Gastroesophageal sphincter (tissue), 3 donors: Measurements from ENCODE around the gene DAPK2.

Source experiments
- EP300 ChIP-seq: sonication (generic); formaldehyde crosslinking; IDR thresholded peaks from one replicate; pipeline ENCODE4 v1.6.1; 2017; ENCODE audit warnings: antibody characterized with exemption, mild to moderate bottlenecking
- POLR2A ChIP-seq, 2 donors: fragments of 450-650 bp; IDR thresholded peaks; one replicate each; pipeline ENCODE4 v1.6.1; 2017; ENCODE audit warnings: antibody characterized with exemption in 2 of 2, mild to moderate bottlenecking in 2 of 2, moderate library complexity in 1 of 2
- TF ChIP-seq, protein P1 (sequence below), 4 experiments: fragments of 200-600 bp in 2 of 4; fragments of 450-650 bp in 2 of 4; sonication (generic) in 1 of 4; IDR thresholded peaks; one replicate each; pipeline ENCODE4 v1.5.1; 2017 to 2019; ENCODE audit warnings: antibody characterized with exemption in 4 of 4, mild to moderate bottlenecking in 2 of 4, moderate library complexity in 2 of 4

- TF ChIP-seq, protein P1, sequence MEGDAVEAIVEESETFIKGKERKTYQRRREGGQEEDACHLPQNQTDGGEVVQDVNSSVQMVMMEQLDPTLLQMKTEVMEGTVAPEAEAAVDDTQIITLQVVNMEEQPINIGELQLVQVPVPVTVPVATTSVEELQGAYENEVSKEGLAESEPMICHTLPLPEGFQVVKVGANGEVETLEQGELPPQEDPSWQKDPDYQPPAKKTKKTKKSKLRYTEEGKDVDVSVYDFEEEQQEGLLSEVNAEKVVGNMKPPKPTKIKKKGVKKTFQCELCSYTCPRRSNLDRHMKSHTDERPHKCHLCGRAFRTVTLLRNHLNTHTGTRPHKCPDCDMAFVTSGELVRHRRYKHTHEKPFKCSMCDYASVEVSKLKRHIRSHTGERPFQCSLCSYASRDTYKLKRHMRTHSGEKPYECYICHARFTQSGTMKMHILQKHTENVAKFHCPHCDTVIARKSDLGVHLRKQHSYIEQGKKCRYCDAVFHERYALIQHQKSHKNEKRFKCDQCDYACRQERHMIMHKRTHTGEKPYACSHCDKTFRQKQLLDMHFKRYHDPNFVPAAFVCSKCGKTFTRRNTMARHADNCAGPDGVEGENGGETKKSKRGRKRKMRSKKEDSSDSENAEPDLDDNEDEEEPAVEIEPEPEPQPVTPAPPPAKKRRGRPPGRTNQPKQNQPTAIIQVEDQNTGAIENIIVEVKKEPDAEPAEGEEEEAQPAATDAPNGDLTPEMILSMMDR (IDR thresholded peaks at IDR 0.05), result no peak
- TF ChIP-seq POLR2A (IDR thresholded peaks at IDR 0.05) (no peak), EP300 (no peak)
Observed at GRCh38 chr15:63940966-63941620, 105.2 kb downstream of the DAPK2 start.
